GM12874 (cell line): Measurements from ENCODE around the gene JPH4.

Experiments
- TF ChIP-seq, protein P1 (sequence below): IDR thresholded peaks from 2 replicates; pipeline ENCODE4 v1.5.1; 2011; ENCODE audit warnings: low read depth, mild to moderate bottlenecking, control low read depth, low read length, moderate library complexity; ENCODE audit not compliant: insufficient read depth

JPH4 gene

DNA sequence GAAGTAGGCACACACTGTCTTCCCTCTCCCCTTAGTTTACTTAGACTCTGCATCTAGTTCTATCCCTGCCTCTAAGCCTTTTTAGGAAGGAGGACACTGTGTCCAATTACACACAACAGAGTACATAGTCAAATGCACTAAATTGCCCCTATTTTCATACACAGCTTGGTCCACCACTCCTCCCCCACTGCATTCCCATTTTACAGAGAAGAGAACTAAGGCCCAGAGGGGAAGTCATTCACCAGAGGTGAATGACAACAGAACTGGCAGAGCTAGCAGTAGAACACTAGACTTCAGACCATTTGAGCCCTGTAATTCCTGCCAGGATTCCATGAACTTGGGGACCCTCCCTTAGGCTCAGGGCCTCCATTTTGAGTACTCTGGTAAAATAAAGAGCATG, 1.1 kb upstream of the JPH4 start:
- TF ChIP-seq, protein P1, sequence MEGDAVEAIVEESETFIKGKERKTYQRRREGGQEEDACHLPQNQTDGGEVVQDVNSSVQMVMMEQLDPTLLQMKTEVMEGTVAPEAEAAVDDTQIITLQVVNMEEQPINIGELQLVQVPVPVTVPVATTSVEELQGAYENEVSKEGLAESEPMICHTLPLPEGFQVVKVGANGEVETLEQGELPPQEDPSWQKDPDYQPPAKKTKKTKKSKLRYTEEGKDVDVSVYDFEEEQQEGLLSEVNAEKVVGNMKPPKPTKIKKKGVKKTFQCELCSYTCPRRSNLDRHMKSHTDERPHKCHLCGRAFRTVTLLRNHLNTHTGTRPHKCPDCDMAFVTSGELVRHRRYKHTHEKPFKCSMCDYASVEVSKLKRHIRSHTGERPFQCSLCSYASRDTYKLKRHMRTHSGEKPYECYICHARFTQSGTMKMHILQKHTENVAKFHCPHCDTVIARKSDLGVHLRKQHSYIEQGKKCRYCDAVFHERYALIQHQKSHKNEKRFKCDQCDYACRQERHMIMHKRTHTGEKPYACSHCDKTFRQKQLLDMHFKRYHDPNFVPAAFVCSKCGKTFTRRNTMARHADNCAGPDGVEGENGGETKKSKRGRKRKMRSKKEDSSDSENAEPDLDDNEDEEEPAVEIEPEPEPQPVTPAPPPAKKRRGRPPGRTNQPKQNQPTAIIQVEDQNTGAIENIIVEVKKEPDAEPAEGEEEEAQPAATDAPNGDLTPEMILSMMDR = no peak

DNA sequence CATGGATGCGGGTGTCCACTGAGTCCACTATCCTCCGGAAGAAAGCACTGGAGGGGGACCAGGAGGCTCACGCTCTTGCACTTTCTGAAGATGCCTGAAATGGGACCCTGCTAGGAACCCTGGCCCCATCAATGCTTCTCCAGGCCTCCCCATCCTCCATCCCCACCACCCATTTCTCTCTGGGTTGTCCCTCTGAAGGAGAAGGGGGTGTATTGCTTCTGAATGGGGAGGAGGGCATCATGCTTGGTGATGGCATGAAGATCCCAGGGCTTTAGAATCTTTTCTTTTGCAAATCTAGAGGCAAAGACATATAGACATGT, 681 bp upstream of the JPH4 start:
- TF ChIP-seq, protein P1 = no peak

DNA sequence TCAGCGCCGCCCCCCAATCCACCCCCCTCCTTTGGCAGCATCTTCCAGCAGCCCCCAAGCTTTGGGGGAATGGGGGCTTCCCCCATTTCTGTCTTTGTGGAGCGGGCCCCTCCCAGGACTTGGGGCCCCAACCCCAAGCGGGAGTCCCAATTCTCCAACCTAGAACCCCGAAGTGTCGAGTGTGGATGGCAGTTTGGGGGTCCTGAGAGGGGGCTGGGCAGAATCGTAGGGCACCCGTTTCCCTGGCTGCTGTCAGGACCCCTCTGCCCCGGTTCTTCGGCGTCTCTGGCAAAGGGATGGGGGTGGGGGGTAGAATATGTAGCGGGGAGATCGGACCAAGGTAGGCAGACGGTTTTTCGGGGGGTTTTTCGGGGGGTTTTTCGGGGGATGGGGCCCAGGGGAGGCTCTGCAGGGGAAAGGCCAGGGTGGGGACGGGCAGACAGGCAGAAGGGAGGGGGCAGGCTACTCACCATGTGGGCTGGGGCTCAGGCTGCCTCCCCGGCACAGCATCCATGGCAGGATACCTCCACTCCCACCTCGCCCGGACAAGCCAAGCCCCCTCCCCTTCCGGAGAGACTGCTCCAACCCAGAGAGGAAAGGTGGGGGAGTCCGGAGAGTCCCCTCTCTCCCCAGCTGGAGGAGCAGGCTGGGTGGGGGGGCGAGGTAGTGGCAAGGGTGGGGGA, 739 bp downstream of the JPH4 start:
- TF ChIP-seq, protein P1 = no peak

DNA sequence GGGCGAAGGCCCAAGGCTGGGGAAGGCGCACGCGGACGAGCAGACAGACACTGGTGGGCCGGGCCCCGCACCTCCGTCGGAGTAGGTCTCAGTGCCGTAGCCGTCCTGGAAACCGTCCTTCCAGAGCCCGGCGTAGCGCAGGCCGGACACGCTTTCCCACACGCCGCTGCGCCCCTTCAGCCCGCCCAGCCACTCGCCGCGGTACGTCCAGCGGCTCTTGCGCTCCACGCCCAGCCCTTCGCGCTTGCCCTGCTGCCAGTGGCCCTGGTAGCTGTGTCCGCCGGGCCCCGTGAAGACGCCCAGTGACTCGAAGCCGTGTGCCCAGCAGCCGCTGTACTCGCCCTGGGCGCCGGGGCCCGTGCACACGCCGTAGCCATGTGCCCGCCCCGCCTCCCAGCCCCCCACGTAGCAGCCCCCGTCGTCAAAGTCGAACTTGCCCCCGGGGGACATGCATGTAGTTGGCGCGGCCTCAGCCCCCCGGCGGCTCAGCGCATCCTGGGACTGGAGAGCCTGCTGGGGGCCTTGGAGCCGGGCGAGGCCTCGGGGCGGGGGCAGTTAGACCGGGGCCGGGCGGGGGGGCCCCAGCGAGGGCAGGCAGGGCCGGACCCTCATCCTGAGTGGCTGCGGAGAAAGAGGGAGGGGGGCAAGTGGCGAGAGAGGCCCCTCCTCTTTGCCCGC, 1.4 kb downstream of the JPH4 start:
- TF ChIP-seq, protein P1 = no peak

DNA sequence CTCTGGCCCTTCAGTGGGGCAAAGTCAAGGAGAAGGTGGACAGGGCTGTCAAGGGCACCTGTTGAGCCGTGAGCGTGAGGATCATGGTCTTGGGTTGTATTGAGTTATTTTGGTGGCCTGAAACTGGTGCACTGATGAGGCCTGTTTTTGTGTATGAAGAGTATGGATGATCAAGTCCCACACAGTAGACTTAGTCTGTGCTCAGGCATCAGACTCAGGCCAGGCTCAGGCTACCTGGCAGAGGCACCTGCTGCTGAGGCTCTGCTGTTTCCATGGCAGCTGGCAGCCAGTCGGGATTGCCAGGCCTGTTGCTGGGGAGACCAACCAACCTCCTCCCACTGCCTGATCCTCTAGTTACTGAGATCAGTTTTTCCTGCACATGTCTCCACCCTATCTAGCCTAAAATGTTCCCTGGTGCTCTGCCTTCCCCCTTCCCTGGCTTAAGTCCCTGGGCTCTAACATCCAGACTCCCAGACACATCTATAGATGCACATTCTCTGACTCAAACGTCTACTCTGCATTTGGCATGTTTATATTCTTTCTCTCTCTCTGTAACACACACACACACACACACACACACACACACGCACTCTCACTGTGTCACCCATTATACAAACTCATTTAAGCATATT, 5.1 kb downstream of the JPH4 start:
- TF ChIP-seq, protein P1 = no peak

DNA sequence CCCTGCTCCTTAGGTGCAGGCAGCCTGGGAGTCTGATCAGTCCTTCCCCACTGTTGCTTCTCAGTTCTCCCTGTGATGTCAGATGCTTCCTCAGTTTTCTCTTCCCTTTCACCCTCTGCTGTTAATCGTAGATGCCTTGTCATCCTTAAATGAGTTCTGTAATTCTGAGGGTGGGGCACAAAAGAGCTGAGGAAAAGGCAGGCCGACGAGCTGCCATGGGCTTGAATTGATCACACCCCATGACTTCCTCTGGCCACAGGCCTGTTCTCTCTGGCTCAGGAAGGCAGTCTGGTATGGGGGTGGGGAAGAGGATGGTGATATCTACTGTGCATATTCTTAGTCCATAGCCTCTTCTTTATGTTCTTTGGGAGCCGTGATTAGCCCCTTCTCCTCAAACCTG, 5.8 kb downstream of the JPH4 start:
- TF ChIP-seq, protein P1 = no peak

DNA sequence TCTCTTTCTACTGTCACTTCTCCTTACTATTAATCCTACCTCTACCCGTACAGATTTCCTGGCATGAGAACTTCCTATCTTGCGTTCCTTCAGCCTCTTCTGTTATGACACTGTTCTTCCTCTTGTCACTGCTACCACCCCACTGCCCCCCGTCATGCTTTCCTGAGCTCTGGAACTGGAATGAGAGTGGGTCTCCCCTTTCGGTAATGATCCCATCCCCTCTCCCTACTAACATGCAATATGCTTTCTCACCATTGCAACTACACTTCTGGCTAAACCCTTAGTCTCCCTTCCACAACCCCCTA, 6.1 kb downstream of the JPH4 start:
- TF ChIP-seq, protein P1 = no peak
